GM12872 (cell line): ENCODE data around the gene KIAA0753.

ENCODE experiments used
- TF ChIP-seq, protein P1 (sequence below): IDR thresholded peaks from 3 replicates; pipeline ENCODE4 v1.5.1; 2011; ENCODE audit warnings: low read depth, mild to moderate bottlenecking, low read length, moderate library complexity; ENCODE audit not compliant: insufficient read depth

Gene KIAA0753

DNA sequence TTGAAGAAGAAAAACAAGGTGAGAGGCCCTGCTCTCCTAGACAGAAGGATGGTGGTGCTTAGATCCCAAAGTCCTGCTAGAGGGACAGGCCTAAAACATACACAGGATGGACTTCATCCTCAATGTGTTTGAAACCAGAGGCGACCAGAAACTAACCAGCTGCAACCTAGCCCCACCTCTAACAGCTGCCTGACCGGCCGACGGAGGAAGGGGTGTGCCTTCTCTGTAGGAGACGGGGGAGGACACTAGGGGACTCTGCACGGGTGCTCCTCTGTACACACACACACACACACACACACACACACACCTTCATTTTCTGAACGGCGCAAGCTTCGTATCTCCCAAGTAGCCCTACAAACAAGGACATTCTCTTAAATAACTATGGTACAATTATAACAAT, 59.9 kb downstream of the KIAA0753 start:
- TF ChIP-seq, protein P1, sequence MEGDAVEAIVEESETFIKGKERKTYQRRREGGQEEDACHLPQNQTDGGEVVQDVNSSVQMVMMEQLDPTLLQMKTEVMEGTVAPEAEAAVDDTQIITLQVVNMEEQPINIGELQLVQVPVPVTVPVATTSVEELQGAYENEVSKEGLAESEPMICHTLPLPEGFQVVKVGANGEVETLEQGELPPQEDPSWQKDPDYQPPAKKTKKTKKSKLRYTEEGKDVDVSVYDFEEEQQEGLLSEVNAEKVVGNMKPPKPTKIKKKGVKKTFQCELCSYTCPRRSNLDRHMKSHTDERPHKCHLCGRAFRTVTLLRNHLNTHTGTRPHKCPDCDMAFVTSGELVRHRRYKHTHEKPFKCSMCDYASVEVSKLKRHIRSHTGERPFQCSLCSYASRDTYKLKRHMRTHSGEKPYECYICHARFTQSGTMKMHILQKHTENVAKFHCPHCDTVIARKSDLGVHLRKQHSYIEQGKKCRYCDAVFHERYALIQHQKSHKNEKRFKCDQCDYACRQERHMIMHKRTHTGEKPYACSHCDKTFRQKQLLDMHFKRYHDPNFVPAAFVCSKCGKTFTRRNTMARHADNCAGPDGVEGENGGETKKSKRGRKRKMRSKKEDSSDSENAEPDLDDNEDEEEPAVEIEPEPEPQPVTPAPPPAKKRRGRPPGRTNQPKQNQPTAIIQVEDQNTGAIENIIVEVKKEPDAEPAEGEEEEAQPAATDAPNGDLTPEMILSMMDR = no peak

DNA sequence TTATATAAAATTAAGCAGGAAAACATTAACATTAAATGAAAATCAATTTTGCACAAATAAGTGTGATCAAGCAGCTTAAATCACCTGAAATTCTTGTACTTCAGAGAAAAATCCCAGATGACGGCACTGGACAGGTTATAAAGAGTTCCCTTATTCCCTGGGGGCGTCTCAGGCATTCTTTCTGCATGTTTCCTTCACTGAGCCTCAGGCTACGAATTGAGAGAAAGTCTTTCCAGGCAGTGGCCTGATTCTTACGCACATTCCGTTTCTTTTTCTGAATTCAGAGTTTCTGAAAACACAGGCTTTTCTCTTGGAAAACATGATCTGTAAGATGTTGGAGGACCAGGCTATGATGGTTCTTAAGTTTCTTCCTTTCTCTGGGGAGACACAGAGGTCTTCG, 62.0 kb downstream of the KIAA0753 start:
- TF ChIP-seq, protein P1 = no peak

DNA sequence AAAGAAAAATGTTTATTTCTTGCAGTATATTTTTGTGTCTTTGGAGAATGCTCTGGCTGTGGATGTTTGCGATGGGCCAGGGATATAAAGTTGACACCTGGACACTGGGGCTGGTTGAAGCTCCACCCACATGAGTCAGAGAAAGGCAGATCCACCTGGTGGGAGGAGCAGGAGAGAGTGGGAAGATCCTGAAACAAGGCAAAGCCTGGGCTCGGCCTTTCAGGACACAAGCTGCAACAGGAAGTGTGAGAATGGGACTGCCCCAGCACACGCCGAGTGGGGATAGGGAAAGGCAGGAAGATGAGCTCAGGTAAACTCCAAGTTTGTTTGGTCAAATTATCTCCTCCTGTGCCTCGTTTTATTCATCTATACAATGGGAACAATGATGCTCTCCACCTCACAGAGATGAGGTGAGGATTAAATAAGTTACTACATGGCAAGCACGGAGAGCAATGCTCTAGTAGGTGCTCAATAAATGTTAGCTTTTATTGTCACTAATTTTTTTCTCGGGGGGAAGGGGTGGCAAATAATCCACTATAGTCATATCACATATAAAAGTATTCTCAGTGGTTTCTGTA, 62.7 kb downstream of the KIAA0753 start:
- TF ChIP-seq, protein P1 = no peak

DNA sequence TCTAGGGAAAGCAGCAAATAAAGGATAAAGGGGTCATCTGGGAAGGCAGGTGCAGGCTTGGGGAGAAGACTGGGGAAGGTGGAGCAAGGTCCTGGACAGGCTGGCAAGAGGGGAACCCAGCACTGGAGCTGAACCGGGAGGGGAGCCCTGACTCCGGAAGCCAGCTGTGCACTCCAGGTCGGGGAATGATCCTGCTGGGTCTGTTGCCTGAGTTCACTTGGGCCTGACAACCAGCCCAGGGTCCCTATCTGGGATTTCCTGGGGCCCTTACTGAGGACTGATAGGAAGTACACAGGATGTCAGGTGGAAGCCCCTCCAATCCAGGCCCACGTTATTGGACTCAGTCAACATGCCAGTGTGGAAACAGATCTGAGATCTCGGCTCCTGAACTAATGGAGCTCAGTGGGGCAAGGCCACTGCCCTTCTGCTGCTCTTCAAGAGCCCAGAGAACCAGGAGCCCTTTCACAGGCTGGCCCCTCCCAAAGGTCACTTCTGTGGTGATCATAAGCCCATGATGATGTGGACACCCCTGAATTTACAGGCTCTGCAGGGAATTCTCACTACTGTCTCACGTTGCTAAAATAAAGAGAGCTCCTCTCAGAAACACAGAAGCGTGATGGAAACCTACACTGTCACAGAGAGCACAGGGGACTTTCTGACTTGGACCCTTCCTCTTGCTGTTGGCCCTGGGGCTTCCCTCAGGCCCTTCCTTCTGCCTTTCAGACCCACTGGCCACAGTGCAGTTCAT, 64.3 kb downstream of the KIAA0753 start:
- TF ChIP-seq, protein P1 = no peak

DNA sequence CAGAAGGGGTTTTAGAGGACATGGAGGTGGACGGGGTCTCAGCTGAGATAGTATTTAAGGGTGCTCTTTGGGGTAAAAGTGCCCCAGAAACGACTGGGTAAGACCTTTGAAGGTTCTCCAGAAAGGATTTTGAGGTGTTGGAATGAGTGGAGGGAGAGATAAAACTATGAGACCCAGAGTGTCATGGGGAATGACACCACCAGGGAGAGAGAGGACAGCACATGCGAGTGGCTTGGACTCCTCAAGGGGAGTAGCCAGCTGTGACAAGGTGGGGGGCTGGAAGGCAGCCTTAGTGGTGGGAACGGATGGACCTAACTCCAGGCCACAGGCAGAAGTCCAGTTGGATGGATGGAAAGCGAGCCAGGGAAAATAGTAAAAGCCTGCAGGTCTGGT, 64.9 kb downstream of the KIAA0753 start:
- TF ChIP-seq, protein P1 = no peak

DNA sequence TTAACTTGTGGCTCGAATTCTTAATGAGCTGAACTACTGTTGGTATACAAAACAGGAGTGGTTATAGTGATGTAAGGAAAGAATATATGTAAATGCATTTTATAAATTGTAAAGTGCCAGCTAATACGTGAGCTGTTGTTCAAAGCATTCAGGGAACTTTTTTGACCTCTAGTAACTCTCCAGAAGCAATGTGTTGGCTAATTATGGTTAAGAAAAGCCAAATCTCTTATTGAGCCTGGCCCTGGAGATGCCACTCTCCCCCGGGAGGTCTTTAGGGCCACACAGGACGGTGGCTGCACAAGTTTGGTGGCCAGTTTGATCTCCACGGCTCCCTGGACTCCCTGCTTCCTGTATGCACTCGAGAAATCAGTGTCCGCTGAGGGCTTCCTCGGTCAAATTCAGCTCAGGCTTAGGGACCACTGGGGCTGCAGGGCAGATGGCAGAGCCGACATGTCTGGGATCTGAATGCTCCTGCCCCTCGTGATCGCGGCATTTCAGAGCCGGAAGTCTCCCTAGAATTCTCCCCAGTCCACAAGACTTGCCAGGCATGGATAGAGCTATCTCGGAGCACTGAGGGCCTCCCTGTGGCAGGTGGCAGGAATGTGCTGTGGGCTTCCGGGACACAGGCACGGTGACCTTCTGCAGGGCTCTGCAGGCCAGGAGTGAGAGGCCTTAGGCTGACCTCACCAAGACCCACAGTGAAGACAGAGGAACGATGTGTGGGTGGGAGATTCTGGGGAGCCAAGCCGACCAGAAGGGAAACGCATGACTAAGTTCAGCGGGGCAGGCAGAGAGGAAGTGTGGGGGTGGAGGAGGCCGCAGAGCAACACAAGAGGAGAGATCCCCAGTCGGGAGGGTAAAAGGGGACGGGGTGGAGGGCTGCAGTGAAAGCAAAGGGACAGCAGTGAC, 65.6 kb downstream of the KIAA0753 start:
- TF ChIP-seq, protein P1 = 0 out of 3 replicates have a peak, but pooled peaks have one; percentile 5

DNA sequence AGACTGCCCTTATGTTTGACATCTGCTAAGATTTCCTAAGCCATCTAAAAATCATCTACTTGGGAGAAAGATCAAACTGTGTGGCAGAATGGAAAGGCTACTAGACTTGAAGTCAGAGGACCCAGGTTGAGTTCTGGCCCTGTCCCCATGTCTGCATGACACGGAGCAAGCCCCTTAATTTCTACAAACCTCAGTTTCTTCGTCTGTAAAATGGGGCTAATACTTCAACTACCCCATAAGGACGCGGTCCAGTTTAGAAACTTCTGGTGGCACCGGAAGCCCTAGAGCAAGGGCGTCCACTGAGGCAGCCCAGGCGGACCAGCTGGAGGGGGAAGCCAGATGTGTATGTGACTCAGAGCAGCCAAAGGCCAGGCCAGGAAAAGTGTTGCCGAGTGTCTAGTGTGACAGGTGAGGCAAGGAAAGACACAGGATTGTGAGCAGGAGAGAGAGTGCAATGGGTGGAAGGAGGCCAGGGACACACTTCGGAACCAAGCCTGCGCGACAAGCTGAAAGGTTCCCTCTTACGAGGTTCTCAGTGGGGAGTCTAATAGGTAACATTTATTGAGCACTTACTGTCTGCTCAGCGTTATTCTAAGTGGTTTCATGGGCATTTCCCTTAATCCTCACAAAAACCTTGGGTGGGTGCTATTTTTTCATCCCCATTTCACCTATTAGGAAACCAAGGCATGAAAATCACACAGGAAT, 66.4 kb downstream of the KIAA0753 start:
- TF ChIP-seq, protein P1 = no peak
